Left lung (tissue), 10 donors: ENCODE measurements around the gene VWA5B2. TPM values are rescaled to one million over a fixed set of nuclear protein-coding genes. Genes with fewer than 3 reads are reported as not detected.

ENCODE experiments used
- ATAC-seq: fragments of 200-7000 bp; cut with Tn5 transposase; one replicate; pipeline ENCODE4 v1.9.1; 2020; ENCODE audit warnings: moderate library complexity
- DNase-seq, 4 donors: peaks; one replicate each; pipeline ENCODE4 v3.0.0-alpha.2; 2013 to 2020
- H3K27ac ChIP-seq, 2 donors: fragments of 200-600 bp; sonication (generic) in 1 of 2; one replicate each; pipeline versions ENCODE4 v1.5.0 to v1.8.0; 2020 to 2021
- H3K27me3 ChIP-seq, 2 donors: fragments of 200-600 bp; sonication (generic) in 1 of 2; one replicate each; pipeline versions ENCODE4 v1.5.0 to v1.8.0; 2020 to 2021
- H3K36me3 ChIP-seq, 2 donors: fragments of 200-600 bp; sonication (generic) in 1 of 2; one replicate each; pipeline versions ENCODE4 v1.5.0 to v1.8.0; 2020 to 2021
- H3K4me1 ChIP-seq, 2 donors: fragments of 200-600 bp; one replicate each; pipeline ENCODE4 v1.8.0; 2021
- H3K4me3 ChIP-seq, 2 donors: fragments of 200-600 bp; sonication (generic) in 1 of 2; one replicate each; pipeline versions ENCODE4 v1.5.0 to v1.8.0; 2020 to 2021; ENCODE audit warnings: mild to moderate bottlenecking in 1 of 2
- H3K9me3 ChIP-seq, 2 donors: fragments of 200-600 bp; sonication (generic) in 1 of 2; one replicate each; pipeline versions ENCODE4 v1.5.0 to v1.8.0; 2020 to 2021
- CTCF ChIP-seq, 2 donors: fragments of 200-600 bp; sonication (generic) in 1 of 2; IDR thresholded peaks; one replicate each; pipeline versions ENCODE4 v1.5.0 to v1.8.0; 2021; ENCODE audit warnings: antibody characterized with exemption in 2 of 2
- intact Hi-C, 2 donors: fragments of 100-400 bp; cut with DNase I; formaldehyde crosslinking; loops; one replicate each; pipeline versions ENCODE4 v1.11.2 to v1.14.2; 2022
- polyA plus RNA-seq, 6 donors: library from polyadenylated mRNA; unstranded; fragments of 120-200 nt; gene quantifications; one replicate each; pipeline ENCODE4 v1.2.1, GENCODE V29; 2013; ENCODE audit not compliant: insufficient read length in 6 of 6
- total RNA-seq, 2 donors: library from RNA; stranded (reverse); fragmentation: NEBNext Ultra II Directional; extraction: Animal tissue kit (Norgen Biotek cat#: 25700); gene quantifications; one replicate each; pipeline ENCODE4 v1.2.1, GENCODE V29; 2021
- donor health status: DM: no; HTN: yes; CAD: no.
- donor health status: DM: no; HTN: no; CAD: no.

VWA5B2 gene
- total and polyA plus RNA-seq, 8 donors = 0.31 to 2.4 (median 1.4) TPM; not detected in 1

GRCh38 chr3:184259396-184259877 is 30.1 kb downstream of the VWA5B2 start:
- Histone ChIP-seq H3K36me3 (peaks cover 0 to 15% of the 10 kb centered on the region in 2 donors), H3K9me3 (no peaks in the 10 kb centered on the region), H3K27me3 (peaks cover 22 to 64% of the 10 kb centered on the region in 2 donors), H3K27ac (no peak overlapping the region), H3K4me1 (peaks cover 16 to 31% of the 10 kb centered on the region in 2 donors), H3K4me3 (no peak overlapping the region)
- no peak for DNase-seq
- ATAC-seq = no peak
- intact Hi-C loops = no loop called here
- no peak for TF ChIP-seq CTCF (IDR thresholded peaks at IDR 0.05)

- H3K27ac ChIP-seq = no peak overlapping the region
- peak overlapping the region in 1 of 2 donors; percentile 47 for H3K4me3 ChIP-seq
- no peaks in the 10 kb centered on the region for H3K9me3 ChIP-seq
- TF ChIP-seq CTCF (IDR thresholded peaks at IDR 0.05) = no peak
- H3K4me1 ChIP-seq = peaks cover 16 to 31% of the 10 kb centered on the region in 2 donors
- H3K27me3 ChIP-seq = peaks cover 22 to 70% of the 10 kb centered on the region in 2 donors
- intact Hi-C loops = no loop called here
- DNase-seq (peak in 3 of 4 donors; percentile 34 to 85 (median 43)), ATAC-seq (peak; percentile 79)
- peaks cover 0 to 15% of the 10 kb centered on the region in 2 donors for H3K36me3 ChIP-seq
These were observed 30.7 kb downstream of the VWA5B2 start for GRCh38 chr3:184259878-184260723.

GRCh38 chr3:184260724-184261269 is 31.4 kb downstream of the VWA5B2 start:
- peaks cover 22 to 77% of the 10 kb centered on the region in 2 donors for H3K27me3 ChIP-seq
- H3K4me3 ChIP-seq = peak overlapping the region; percentile 27 to 47
- intact Hi-C loops = no loop called here
- no peaks in the 10 kb centered on the region for H3K9me3 ChIP-seq
- no peak for TF ChIP-seq CTCF (IDR thresholded peaks at IDR 0.05)
- no peak for DNase-seq
- H3K27ac ChIP-seq = no peak overlapping the region
- no peak for ATAC-seq
- H3K4me1 ChIP-seq = peaks cover 16 to 31% of the 10 kb centered on the region in 2 donors
- H3K36me3 ChIP-seq = peaks cover 0 to 15% of the 10 kb centered on the region in 2 donors

- TF ChIP-seq CTCF (IDR thresholded peaks at IDR 0.05) = no peak
- Histone ChIP-seq H3K4me3 (peak within 1 kb of the TSS; percentile 33 to 47), H3K27ac (no peak within 1 kb of the TSS), H3K9me3 (no peaks in the 10 kb centered on the region), H3K4me1 (peaks cover 16 to 31% of the 10 kb centered on the region in 2 donors), H3K27me3 (peaks cover 22 to 83% of the 10 kb centered on the region in 2 donors), H3K36me3 (peaks cover 0 to 15% of the 10 kb centered on the region in 2 donors)
- intact Hi-C loops = no loop called here
- DNase-seq (peak in 2 of 4 donors; percentile 60 to 88), ATAC-seq (peak; percentile 83)
These were observed 32.0 kb downstream of the VWA5B2 start, which contains the start of gene CAMK2N2 for GRCh38 chr3:184261270-184261853. Gene CAMK2N2 (minus strand): TSS chr3:184261553. CDS start chr3:184261285, 268 bp downstream.
